GM13977 (cell line): ENCODE data around the gene SRP72.
"Not testable (repeated sequence)": the region's sequence is repeated elsewhere in the genome, so short reads cannot be mapped to it uniquely, and the experiment has no call there.

Experiments
- DNase-seq: peaks from one replicate; pipeline ENCODE4 v3.0.0; 2012; ENCODE audit warnings: low spot score
- CTCF ChIP-seq: IDR thresholded peaks from 2 replicates; pipeline ENCODE4 v1.5.1; 2012; ENCODE audit warnings: mild to moderate bottlenecking, control low read depth; ENCODE audit not compliant: insufficient read depth; ENCODE audit errors: extremely low read depth, missing control alignments
- in situ Hi-C: fragments of 300-500 bp; cut with MboI; formaldehyde crosslinking; loops from one replicate; pipeline ENCODE4 v1.12.0; 2022; ENCODE audit warnings: low sequenced_read_pairs, low pct_unique_long_range_greater_than_20kb, mixed read lengths, inconsistent platforms; ENCODE audit not compliant: unreplicated experiment

SRP72 gene

GRCh38 chr4:56444719-56445118 is 22.7 kb upstream of the SRP72 start:
- DNase-seq = no peak

GRCh38 chr4:56445699-56446098 is 21.7 kb upstream of the SRP72 start:
- no peak for DNase-seq
- in situ Hi-C loops = no loop called here
- no peak for TF ChIP-seq CTCF

More at GRCh38 chr4:56444719-56445118, 22.7 kb upstream of the SRP72 start:
- TF ChIP-seq CTCF = no peak
- in situ Hi-C loops = no loop called here

GRCh38 chr4:56448301-56448700 is 19.1 kb upstream of the SRP72 start:
- in situ Hi-C loops = no loop called here
- no peak for TF ChIP-seq CTCF
- no peak for DNase-seq

GRCh38 chr4:56449475-56449874 is 17.9 kb upstream of the SRP72 start:
- DNase-seq, in situ Hi-C loops: not testable (repeated sequence)

- in situ Hi-C loops = no loop called here
- no peak for TF ChIP-seq CTCF
- no peak for DNase-seq
Measured at GRCh38 chr4:56450342-56450741, 17.1 kb upstream of the SRP72 start.

GRCh38 chr4:56460085-56460484 is 7.3 kb upstream of the SRP72 start:
- DNase-seq = no peak
- in situ Hi-C loops = no loop called here
- no peak for TF ChIP-seq CTCF

GRCh38 chr4:56462157-56462556 is 5.3 kb upstream of the SRP72 start:
- in situ Hi-C loops = no loop called here
- no peak for TF ChIP-seq CTCF
- DNase-seq = no peak
